Caki2 (cell line): Measurements from ENCODE around the gene ZNF276. TPM values are rescaled to one million over a fixed set of nuclear protein-coding genes. Genes with fewer than 3 reads are reported as not detected.
"Not testable (repeated sequence)": the region's sequence is repeated elsewhere in the genome, so short reads cannot be mapped to it uniquely, and the experiment has no call there.

Experiments used
- DNase-seq: peaks from one replicate; pipeline ENCODE4 v3.0.0-alpha.2; 2015; ENCODE audit warnings: low read depth
- in situ Hi-C: cut with HindIII; loops from 2 replicates; pipeline ENCODE4 v1.10.0; 2016; ENCODE audit warnings: low sequenced_read_pairs, low pct_unique_long_range_greater_than_20kb, mixed read lengths
- total RNA-seq: library from RNA; depleted of rRNA; stranded (reverse); fragments of >200 nt; shearing (Covaris generic); gene quantifications from 2 replicates; pipeline ENCODE4 v1.2.3, GENCODE V29; 2014; ENCODE audit warnings: low replicate concordance

Gene ZNF276
- total RNA-seq, 1 experiment from 2014 or later: 12.9 TPM

DNA sequence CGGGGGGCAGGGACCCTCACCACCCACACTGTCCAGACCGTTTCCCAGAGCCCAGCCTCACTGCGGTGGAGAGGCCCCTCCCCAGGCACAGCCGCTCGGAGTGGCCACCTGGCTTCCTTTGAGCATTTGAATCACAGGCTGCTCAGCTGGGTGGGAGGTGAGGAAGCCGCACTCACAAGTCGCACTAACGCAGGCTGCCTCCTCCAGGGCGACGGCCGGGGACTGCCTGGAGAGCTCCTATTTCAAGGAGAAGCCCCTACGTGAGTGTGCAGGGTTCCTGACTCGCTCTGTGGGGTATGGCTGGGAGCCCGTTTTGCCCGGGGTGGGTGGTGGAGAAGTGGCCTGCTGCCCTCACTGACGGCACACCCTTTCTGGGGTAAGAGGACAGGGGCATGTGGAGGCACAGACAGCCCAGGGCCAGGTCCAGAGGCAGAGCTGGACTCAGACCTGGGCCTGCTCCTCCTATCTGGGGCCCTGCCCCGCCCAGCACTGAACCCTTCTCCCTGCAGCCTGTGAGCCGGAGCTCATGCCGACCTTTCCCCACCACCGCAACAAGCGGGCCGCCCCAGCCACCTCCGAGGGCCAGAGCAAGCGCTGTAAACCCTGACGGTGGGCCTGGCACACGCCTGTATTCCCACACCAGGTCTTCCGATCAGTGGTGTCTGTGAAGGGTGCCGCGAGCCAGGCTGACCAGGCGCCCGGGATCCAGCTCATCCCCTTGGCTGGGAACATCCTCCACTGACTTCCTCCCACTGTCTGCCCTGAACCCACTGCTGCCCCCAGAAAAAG lies 26.1 kb upstream of the ZNF276 start:
- in situ Hi-C loops: no loop called here
- no peak for DNase-seq

DNA sequence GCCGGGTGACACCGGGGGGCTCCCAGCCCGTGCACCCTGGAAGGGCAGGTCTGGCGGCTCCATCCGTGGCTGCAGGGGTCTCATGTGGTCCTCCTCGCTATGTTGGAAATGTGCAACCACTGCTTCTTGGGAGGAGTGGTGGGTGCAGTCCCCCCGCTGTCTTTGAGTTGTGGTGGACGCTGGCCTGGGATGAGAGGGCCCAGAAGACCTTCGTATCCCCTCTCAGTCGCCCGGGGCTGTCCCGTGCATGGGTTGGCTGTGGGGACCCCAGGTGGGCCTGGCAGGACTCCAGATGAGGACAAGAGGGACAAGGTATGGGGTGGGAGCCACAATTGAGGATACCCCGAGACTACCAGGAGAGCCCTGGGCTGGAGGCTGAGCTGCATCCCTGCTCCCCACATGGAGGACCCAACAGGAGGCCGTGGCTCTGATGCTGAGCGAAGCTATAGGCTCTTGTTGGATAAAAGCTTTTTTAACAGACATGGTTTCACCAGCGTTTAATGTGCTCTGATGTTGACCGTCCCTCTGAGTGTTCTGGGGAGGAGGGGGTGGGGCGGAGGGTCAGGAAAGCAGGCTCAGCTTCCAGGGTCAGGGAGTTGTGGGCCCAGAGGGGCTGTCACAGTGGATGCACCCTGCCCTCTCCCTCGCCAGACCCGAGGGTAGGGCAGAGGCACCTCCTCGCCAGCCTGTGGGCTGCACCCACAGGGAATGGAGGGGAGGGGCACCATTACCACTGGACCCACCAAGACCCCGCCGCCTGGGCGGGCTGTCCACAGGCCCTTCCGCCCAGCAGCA lies 25.3 kb upstream of the ZNF276 start:
- in situ Hi-C loops: no loop called here
- DNase-seq: no peak

DNA sequence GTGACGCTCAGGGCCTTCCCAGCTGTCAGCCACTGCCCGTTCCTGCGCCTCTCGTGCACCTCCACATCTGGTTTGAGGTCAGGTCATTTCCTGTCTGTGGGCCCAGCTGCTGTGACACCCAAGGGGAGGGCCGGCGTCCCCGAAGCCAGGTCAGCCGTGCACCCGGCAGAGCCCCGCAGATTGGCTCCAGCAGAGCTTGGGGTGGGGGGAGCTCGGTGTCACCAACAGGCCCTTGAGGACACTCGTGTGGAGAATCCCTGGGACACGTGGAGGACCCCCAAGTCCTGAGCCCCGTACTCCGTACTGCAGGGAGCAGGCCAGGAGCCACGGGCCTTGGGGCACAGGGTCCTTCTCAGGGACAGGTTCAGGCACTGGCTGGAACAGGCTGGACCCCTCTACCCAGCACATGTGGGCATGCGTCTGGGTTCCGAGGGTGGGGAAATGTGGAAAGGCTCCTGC lies 24.6 kb upstream of the ZNF276 start:
- in situ Hi-C loops: no loop called here
- no peak for DNase-seq

DNA sequence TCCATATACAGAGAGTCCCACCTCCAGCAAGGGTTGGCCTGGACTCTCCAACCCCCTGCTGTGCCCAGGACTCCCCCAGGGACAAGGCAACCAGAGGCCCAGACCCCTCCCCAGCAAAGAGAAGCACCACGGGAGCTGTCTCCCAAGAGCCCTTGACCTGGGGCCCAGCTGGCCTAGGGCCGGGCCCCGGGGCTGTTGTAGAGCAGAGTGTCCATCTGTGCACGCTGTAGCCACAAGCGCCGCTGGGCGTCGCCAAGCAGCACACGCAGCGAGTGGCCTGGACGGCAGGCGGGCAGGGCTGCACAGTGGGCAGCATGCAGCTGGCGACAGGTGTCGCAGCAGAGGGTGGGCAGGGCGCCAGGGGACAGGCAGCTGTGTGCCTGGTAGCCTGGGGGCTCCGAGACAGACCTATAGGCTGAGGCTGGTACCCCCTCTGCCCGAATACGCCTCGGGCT lies 24.1 kb upstream of the ZNF276 start:
- DNase-seq: no peak
- in situ Hi-C loops: no loop called here

DNA sequence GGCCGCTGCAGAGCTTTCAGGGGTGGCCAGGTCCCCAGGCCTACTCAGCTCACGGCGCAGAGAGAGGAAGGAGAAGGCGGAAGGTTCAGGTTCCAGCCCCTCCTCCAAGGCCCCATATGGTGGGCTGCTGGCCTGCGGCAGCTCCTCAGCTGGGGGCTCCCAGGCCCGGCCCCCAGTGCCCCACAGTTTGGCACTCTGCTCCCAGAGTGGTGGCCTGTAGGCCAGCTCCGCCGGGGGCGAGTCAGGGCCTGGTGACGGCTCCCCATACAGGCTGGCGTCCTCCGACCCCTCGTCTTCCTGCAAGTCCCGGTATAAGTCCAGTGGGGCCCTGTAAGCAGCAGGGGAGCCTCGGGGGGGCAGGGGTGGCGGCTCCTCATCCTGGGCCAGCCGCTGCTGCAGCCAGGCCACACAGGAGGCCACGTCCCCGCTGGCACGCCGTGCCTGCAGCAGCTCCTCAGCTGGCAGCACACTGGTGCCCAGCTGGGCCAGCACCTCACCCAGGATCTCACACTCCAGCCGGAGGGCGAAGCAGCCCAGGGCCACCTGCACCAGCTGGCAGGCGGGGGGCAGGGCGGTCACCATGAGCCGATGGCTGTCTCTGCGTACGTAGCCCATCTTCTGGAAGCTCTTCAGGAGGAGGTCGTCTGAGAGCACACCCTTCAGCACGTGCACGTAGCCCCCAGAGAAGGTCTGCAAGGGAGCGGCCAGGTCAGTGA lies 23.6 kb upstream of the ZNF276 start:
- in situ Hi-C loops: no loop called here
- no peak for DNase-seq

DNA sequence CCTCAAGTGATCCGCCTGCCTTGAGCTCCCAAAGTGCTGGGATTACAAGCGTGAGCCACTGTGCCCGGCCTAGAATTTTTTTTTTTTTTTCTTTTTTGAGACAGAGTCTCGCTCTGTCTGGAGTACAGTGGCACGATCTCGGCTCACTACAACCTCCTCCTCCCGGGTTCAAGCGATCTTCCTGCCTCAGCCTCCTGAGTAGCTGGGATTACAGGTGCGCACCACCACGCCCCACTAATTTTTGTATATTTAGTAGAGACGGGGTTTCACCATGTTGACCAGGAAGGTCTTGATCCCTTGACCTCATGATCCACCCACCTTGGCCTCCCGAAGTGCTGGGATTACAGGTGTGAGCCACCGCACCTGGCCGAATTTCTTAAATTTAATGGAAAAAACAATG lies 22.6 kb upstream of the ZNF276 start:
- in situ Hi-C loops, DNase-seq: not testable (repeated sequence)

DNA sequence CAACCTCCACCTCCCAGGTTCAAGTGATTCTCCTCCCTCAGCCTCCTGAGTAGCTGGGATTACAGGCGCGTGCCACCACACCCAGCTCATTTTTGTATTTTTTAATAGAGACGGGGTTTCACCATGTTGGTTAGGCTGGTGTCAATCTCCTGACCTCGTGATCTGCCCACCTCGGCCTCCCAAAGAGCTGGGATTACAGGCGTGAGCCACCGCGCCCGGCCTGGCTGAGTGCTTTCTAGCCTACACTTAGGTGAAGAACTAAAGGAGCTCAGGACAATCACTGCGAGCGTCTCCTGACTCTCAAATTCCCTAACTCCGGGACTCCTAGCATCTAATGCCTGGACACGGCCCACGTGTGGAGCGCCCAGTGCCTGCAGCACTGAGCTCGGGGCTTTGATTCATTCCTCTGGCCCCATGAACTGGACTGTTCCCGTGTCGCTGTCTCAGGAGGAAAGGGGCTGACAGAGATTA lies 21.7 kb upstream of the ZNF276 start:
- DNase-seq, in situ Hi-C loops: not testable (repeated sequence)

DNA sequence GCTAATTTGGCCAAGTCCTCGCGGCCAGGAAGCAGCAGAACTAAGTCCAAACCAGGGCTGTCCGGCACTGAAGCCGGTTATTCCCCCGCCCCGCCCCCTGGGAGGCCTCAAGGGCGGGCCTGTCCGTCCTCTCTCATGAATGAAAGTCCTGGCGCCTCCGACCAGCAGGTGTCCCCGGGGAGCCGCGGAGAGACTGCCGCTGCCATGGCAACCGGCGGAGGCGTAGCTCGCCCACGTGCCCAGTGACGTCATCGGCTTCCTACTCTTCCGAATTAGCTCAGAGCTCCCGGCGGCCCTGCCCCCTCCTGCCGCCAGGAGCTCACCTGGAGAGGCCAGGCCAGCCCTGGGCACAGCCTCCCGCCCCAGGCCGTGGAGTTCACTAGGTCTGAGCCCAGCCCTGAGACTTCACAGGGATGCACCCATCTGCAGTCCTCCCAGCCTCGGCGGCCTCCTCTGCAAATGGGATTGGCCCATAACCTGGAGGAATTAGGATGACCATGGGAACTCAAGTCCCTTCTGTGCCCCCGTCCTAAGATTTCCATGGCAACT lies 21.2 kb upstream of the ZNF276 start:
- in situ Hi-C loops: no loop called here
- DNase-seq: peak; percentile 97

DNA sequence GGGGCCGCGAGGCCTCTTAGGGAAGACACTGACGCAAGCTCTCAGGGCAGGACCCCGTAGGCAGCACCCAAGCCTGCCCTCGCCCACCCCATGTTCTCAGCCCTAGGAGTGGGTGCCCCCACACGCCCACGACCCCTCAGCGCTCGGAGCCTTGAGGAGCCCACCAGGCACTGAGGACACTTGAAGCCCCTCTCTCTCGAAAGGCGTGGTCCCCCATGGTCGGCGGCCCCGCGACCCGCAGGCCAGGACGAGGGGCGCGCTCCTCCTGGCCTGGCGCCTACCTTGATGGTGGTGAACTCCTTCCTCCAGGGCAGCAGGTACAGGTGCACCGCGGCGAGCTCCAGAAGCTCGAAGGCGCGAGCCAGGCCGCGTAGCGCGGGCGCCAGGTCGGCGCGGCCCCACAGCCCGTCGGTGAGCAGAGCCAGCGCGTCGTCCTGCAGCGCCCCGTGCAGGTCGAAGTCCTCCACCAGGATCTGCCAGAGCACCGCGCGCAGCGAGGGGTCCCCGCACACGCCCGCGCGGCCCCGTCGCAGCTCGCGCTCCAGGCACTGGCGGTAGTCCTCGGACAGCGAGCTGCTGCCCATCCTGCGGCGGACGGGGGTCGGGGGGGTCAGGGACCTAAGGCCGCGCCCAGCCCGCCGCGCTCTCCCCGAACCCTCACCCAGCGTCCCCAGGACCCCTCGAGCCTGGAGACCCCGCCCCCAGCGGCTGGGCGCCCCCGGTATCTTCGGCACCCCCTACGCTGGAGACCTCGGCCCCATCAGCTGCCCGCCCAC lies 20.5 kb upstream of the ZNF276 start:
- in situ Hi-C loops: no loop called here
- DNase-seq: peak; percentile 62

DNA sequence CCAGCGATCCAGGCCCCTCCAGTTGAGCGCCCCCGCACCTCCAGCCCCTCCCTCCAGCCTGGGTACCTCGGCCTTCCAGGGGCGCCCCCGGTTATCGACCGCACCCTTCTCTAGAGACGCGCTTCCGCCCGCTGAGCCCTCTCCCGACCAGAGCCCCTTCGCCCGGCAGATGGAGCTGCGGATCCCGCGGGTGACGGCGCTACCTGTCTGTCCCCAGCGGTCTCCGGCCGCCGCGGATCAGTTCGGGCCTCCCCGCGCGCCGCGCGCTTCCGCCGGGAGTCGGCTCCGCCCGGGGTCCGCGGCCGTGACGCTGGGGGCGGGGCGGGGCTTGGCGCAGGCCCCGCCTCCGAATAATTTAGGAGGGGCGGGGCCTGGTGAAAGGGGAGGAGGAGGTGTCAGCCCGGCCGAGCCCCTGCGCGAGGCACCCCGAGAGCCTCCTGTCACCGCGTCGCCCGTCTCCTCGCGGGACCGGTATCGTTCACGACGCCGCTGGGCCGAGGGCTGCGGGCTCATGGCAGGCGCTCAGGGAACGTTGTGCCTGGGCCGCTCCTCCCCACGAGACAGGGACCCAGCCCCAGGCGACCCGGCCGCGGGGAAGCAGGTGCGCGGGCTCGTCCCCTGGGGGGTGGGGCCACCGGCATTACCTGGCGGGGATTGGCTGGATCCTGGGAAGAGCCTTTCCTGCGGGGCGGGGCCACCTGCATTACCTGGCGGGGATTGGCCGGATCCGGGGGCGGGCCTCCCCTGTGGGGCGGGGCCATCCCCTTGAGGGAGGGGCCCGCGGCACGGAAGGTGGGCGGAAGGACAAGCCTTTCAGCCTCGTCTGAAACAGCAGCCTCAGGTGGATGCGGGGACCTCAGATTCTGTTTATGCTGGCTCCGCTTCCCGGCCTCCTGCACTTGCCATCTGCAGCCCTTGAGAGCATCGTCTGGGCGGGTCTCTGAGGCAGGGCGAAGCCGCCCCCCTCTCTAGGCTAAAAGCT lies 19.6 kb upstream of the ZNF276 start, which contains the start of gene SPATA2L:
Gene SPATA2L (minus strand): TSS at position 281 of the 982 bp plus-strand sequence. CDS start 473 bp downstream, outside the sequence.
- peak; percentile 95 for DNase-seq
- in situ Hi-C loops: no loop called here

DNA sequence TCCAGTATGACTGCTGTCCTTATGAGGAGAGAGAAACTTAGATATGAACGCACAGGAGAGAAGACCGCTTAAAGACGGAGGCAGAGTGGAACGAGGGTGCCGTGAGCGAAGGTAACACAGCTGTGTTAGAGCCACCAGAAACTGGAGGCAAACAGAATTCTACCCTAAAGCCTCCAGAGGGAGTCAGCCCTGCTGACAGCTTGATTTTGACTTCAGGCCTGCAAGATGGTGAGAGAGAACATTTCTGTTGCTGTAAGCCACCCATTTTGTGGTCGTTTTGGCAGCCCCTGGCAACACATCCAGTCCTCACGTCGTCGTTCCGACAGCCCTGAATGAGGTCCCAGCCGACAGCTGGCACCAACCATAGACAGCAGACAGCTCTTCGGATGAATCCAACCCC lies 17.1 kb upstream of the ZNF276 start:
- no peak for DNase-seq
- in situ Hi-C loops: no loop called here

DNA sequence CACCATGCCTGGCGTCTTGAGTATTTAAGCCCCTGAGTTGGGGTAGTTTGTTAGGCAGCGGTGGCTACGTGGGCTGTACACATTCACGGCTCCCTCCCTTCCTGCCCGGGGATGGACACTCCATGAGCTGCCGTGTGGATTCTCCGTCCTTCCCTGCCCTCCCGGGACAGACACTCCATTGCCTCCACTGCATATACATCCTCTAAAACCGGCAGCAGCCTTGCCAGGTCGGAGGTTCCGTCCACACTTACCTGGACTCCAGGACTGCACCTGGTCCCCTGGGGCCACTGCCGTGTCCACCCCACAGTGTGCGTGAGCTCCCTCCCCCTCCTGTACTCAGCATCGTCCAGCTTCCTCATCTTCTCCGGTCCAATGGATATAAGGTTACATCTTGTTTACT lies 16.3 kb upstream of the ZNF276 start:
- in situ Hi-C loops: no loop called here
- DNase-seq: no peak

DNA sequence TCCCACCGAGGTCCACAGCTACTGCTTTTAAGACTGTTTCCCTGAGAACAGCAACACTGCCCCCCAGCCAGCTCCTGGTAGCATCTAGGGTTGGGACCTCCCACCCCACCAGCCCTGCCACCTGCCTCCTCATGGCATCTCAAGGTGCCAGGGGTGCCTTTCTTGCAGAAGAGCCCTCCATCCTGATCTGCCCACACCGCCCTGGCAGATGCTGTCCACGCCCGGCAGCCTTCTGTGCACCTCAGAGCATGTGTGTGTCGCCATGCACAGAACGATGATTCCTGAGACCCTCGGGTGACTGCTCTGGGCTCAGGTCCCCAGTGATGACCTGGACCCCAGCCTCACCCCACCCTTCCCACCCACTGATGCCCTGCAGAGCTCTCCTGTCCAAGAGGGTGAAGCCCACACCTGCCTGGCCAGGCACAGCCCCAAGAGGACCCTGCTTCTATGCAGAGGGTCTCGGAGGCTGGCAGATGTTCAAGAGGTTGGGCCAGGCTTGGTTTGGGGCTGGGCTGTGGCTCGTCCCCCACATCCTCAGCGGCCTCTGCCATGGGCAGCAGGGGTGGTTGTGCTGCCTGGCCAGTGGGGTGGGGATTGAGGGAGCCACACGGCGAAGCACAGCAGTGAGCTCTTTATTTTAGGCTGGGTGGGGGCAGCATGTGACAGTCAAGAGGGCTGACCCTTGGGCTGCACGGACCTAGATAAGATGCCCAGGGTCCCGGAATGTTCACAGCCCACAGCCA lies 14.6 kb upstream of the ZNF276 start:
- in situ Hi-C loops: no loop called here
- no peak for DNase-seq

DNA sequence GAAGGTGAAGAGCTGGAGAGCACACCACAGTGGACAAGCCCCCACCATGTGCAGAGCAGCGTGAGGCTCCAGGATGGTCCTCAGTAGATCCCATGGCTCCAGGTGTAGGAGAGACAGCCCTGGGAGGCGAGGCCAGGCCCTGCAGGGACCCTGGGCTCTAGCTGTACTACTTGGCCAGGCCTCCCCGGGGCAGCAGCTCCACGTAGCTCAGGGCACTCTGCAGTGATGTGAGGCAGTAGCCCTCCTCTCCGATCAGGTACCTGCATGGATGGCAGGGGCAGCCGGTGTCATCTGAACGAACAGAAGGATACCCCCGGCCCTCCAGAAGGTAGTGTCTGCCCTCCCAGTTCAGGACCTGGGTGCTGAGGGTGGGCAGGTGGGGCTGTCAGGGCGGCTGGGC lies 13.6 kb upstream of the ZNF276 start:
- in situ Hi-C loops: no loop called here
- no peak for DNase-seq

DNA sequence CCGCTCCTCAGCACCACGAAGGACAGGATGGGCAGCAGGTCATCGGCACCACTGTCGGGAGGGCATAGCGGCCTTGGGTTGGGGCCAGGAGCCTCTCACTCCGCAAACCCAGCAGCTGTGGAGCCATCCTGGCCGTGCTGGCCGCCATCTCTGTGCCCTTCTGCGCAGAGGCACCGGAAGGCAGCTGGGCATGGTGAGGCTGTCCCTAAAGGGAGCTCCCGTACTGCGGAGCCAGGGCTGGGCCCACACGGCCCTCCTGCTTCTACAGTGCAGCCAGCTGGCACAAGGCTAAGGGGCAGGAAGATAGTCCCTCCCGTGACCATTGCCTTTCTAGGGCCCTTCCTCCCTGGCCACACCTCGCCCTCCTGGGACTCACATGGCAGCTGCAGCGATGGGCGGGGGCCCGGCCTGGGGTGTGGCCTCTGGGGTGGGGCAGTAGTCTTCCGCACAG lies 12.8 kb upstream of the ZNF276 start:
- no peak for DNase-seq
- in situ Hi-C loops: no loop called here

DNA sequence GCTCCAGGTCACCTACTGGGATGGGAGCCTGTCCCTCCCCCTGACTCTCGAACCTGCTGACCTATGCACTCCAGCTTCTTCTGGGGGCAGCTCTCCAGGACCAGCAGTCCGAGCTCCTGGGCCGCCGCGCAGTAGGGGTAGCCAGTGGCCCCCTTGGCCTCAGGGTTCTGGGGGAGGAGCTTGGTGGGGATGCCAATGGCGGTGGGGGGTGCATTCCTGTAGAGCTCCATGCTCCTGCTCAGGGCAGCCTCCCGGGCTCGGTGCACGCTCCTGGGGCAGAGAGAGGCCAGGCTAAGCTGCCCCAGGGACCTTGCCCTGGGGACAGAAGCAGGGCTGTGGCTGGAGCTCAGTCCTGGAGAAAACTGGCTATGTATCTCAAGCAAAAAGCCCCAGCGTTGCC lies 12.2 kb upstream of the ZNF276 start:
- DNase-seq: no peak
- in situ Hi-C loops: no loop called here
